ENCODE results near the gene PPIL3. TPM values are rescaled to one million over a fixed set of nuclear protein-coding genes. Genes with fewer than 3 reads are reported as not detected.

PPIL3 gene
- total RNA-seq, 3 donors from 2014 or later: 16.4 to 42.4 (median 27.0) TPM

DNA sequence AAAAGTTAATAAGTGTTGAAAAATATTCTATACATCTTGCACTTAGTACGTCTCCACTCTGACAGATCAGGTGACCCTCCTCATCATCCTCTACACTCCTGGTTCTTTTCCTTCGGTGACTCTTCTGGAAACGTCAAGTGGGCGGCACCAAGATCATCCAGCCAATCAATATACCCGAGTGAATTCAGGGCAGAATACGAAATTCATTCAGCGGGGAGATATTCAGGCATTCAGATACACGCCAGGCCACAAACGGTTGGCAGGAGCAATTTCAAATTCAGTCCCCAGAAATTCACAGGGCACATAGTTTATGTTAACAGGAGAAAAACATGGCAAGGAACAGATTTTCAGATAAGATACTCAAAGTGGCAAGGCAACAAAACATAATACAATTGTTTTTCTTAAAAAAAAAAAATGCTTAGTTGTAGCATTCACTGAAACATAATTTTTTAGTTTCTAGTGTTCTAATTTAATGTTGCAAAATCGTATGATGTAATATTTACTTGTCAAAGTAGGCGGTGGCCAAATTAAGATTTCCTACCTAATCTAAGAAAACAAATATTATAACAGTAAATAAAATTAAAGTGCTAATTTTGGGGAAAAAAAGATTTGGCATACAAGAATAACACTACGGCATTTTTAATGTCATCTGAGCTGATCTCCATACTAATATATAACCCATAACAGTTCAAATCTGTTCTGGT is 28.6 kb downstream of the PPIL3 start:
- Histone ChIP-seq H3K9me3 (no peaks in the 10 kb centered on the region), H3K4me1 (peaks cover 3 to 6% of the 10 kb centered on the region in 2 donors), H3K36me3 (peaks cover 3% of the 10 kb centered on the region), H3K27me3 (no peaks in the 10 kb centered on the region), H3K27ac (peak overlapping the region; percentile 61 to 100), H3K4me3 (peak overlapping the region; percentile 90 to 99 (median 95))
- TF ChIP-seq, protein P1, sequence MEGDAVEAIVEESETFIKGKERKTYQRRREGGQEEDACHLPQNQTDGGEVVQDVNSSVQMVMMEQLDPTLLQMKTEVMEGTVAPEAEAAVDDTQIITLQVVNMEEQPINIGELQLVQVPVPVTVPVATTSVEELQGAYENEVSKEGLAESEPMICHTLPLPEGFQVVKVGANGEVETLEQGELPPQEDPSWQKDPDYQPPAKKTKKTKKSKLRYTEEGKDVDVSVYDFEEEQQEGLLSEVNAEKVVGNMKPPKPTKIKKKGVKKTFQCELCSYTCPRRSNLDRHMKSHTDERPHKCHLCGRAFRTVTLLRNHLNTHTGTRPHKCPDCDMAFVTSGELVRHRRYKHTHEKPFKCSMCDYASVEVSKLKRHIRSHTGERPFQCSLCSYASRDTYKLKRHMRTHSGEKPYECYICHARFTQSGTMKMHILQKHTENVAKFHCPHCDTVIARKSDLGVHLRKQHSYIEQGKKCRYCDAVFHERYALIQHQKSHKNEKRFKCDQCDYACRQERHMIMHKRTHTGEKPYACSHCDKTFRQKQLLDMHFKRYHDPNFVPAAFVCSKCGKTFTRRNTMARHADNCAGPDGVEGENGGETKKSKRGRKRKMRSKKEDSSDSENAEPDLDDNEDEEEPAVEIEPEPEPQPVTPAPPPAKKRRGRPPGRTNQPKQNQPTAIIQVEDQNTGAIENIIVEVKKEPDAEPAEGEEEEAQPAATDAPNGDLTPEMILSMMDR (IDR thresholded peaks at IDR 0.05): no peak
- TF ChIP-seq POLR2AphosphoS5 (IDR thresholded peaks at IDR 0.05): peak in 1 of 3 donors; percentile 24
- intact Hi-C loops (cut with DNase I; ENCODE audit: low total_unique reads): loop anchor here (10.0 kb wide), 1 partner anchor 45 kb away; the partner anchor contains the start of gene BZW1
- DNase-seq (ENCODE audit: low spot score in 2 of 2): no peak

DNA sequence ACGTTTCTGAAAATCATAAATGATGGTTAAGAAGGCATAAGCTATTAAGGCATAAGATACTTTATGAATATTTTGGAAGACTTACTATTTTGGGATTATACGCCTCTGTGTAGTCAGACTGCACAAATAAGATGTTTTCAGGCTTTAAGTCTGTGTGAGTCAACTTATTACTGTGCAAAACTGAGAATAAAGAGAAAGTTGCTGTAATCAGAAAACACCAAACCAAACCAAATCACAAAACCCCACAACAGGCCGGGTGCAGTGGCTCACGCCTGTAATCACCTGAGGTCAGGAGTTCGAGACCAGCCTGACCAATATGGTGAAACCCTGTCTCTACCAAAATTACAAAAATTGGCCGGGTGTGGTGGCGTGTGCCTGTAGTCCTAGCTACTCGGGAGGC is 32.1 kb downstream of the PPIL3 start:
- TF ChIP-seq POLR2A (IDR thresholded peaks at IDR 0.05) (no peak), POLR2AphosphoS5 (IDR thresholded peaks at IDR 0.05) (no peak)
- TF ChIP-seq, protein P1 (IDR thresholded peaks at IDR 0.05): no peak
- peaks cover 0 to 6% of the 10 kb centered on the region in 2 donors for H3K4me1 ChIP-seq
- no peaks in the 10 kb centered on the region for H3K9me3 ChIP-seq
- H3K27me3 ChIP-seq: no peaks in the 10 kb centered on the region
- intact Hi-C loops (cut with DNase I; ENCODE audit: low total_unique reads): no loop called here
- no peak overlapping the region for H3K27ac ChIP-seq
- no peak overlapping the region for H3K4me3 ChIP-seq
- DNase-seq (ENCODE audit: low spot score in 2 of 2): no peak
- H3K36me3 ChIP-seq: peaks cover 11% of the 10 kb centered on the region

DNA sequence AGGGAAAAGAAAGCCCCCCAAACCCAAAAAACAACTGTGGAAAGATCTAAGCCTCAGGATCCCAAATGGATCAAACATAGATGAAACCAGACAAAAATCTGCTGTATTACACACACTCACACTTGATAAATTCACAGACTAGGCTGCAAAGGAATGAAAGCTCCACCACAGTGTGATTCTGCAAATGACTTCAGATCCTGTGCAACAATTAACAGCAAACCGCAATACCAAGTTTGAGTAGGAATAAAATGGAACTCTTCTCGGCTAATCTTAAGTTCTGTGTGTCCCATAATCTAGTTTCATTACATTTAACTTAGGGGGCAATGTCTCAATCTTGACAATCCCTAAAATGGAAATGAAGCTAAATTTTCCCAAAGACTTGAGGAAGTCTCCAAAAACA is 36.3 kb downstream of the PPIL3 start:
- DNase-seq (ENCODE audit: low spot score in 2 of 2): no peak
- Histone ChIP-seq H3K9me3 (no peaks in the 10 kb centered on the region), H3K27me3 (no peaks in the 10 kb centered on the region), H3K4me1 (no peaks in the 10 kb centered on the region), H3K4me3 (no peak overlapping the region), H3K36me3 (peaks cover 11% of the 10 kb centered on the region), H3K27ac (no peak overlapping the region)
- intact Hi-C loops (cut with DNase I; ENCODE audit: low total_unique reads): no loop called here
- TF ChIP-seq POLR2AphosphoS5 (IDR thresholded peaks at IDR 0.05): no peak
- no peak for TF ChIP-seq POLR2A (IDR thresholded peaks at IDR 0.05)
- TF ChIP-seq, protein P1 (IDR thresholded peaks at IDR 0.05): no peak

DNA sequence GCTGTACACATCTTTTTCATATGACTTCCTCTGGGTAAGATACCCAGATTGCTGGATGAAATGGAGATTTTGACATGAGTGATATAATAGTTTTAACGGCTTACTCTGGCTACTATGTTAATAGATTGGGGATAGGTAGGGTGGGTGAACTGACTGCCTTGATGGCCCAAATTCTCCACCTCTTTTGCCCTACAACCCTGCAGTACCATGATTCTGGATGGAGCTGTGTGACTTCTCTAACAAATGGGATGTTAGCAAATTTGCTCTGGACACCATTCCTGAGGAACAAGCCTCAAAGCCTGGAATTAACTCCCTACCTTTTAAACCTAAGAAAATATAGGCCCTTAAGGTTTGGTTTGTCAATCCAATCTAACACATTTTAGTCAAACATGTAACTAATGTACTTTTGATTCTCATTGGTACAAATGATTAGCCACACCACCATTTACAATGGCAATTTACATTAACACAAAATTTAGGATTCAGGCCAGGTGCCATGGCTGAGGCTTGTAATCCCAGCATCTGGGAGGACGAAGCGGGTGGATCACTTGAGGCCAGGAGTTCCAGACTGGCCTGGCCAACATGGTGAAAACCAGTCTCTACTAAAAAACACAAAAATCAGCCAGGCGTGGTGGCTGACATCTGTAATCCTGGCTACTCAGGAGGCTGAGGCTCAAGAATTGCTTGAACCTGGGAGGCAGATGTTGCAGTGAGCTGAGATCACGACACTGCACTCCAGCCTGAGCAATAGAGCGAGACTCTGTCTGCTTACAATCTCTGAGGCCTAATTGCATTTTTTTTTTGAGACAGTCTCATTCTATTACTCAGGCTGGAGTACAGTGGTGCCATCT is 37.3 kb downstream of the PPIL3 start:
- Histone ChIP-seq H3K9me3 (no peaks in the 10 kb centered on the region), H3K4me1 (no peaks in the 10 kb centered on the region), H3K36me3 (peaks cover 11% of the 10 kb centered on the region), H3K4me3 (no peak overlapping the region), H3K27me3 (no peaks in the 10 kb centered on the region), H3K27ac (no peak overlapping the region)
- intact Hi-C loops (cut with DNase I; ENCODE audit: low total_unique reads): no loop called here
- no peak for TF ChIP-seq POLR2A (IDR thresholded peaks at IDR 0.05)
- TF ChIP-seq POLR2AphosphoS5 (IDR thresholded peaks at IDR 0.05): no peak
- no peak for DNase-seq (ENCODE audit: low spot score in 2 of 2)

DNA sequence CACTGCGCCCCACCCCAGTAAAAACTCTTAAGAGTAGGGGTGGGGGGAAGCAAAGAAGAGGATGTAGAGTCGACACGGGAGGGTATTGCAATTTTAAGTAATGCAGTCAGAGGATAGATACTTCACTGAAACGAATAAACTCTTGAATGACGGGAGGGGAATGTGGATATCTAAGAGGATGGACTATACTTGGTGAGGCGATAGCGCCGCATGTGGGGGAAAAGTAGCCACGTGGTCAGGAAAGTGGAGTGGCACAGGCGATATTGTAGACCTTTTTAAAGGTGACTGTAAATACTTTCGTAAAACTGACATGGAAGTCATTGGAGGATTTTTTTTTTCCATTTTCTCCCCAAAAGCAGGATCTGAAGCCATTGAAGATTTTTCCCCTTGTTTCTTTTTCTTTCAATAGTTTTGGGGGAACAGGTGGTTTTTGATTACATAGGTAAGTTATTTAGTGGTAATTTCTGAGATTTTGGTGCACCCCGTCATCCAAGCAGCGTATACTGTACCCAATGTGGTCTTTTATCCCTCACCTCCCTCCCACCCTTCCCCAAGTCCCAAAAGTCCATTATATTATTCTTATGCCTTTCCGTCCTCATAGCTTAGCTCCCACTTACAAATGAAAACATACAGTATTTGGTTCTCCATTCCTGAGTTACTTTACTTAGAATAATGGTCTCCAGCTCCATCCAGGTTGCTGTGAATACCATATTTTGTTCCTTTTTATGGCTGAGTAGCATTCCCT is 38.2 kb downstream of the PPIL3 start:
- H3K27ac ChIP-seq: no peak overlapping the region
- DNase-seq (ENCODE audit: low spot score in 2 of 2): no peak
- no peaks in the 10 kb centered on the region for H3K4me1 ChIP-seq
- H3K4me3 ChIP-seq: no peak overlapping the region
- no peaks in the 10 kb centered on the region for H3K27me3 ChIP-seq
- H3K9me3 ChIP-seq: no peaks in the 10 kb centered on the region
- TF ChIP-seq POLR2A (IDR thresholded peaks at IDR 0.05) (no peak), POLR2AphosphoS5 (IDR thresholded peaks at IDR 0.05) (no peak)
- TF ChIP-seq, protein P1 (IDR thresholded peaks at IDR 0.05): no peak
- intact Hi-C loops (cut with DNase I; ENCODE audit: low total_unique reads): no loop called here
- H3K36me3 ChIP-seq: peaks cover 11% of the 10 kb centered on the region

Data from breast epithelium (tissue), 4 donors.